Erythroblast (primary cell): ENCODE data around the gene PRR11.

Experiments
- GATA1 ChIP-seq: IDR thresholded peaks from 2 replicates; pipeline ENCODE4 v1.6.1; 2011; ENCODE audit warnings: low read depth, mild to moderate bottlenecking, control low read depth, low read length, moderate library complexity
- POLR2A ChIP-seq: IDR thresholded peaks from 2 replicates; pipeline ENCODE4 v1.6.1; 2011; ENCODE audit warnings: mild to moderate bottlenecking, low read length

- TF ChIP-seq POLR2A, result no peak
- TF ChIP-seq GATA1, result no peak
Measured at GRCh38 chr17:59110973-59111372, 44.6 kb upstream of the PRR11 start.
